K562 (cell line): ENCODE measurements around the gene CYP2W1.

Experiments used
- EZH2 ChIP-seq: IDR thresholded peaks from 2 replicates; pipeline ENCODE4 v1.6.1; 2012; ENCODE audit warnings: low read depth, mild to moderate bottlenecking, inconsistent platforms, low read length, borderline replicate concordance
- MYC ChIP-seq, 2 experiments: fragments of 250-450 bp in 1 of 2; sonication (Bioruptor Pico) in 1 of 2; IDR thresholded peaks; 2 replicates each; pipeline versions ENCODE4 v1.5.1 to v1.6.1; 2012 to 2021; ENCODE audit warnings: low read depth in 2 of 2, borderline replicate concordance in 1 of 2, improper control_type of control experiment in 1 of 2, low read length in 1 of 2, mild to moderate bottlenecking in 1 of 2, moderate library complexity in 1 of 2
- TOE1 ChIP-seq, 2 experiments: fragments of 450-650 bp in 1 of 2; sonication (generic) in 1 of 2; formaldehyde crosslinking in 1 of 2; IDR thresholded peaks; 2 replicates each; pipeline versions ENCODE4 v1.7.1 to v1.8.0; 2016 to 2022; ENCODE audit warnings: borderline replicate concordance in 2 of 2, mild to moderate bottlenecking in 2 of 2, antibody characterized with exemption in 1 of 2, inconsistent platforms in 1 of 2, low read depth in 1 of 2, missing genetic modification reagents in 1 of 2, moderate library complexity in 1 of 2

- TF ChIP-seq EZH2 (no peak), MYC (IDR thresholded peaks at IDR 0.05; ENCODE audit: low read depth, low read length) (no peak), MYC (CRISPR knock-in tag; IDR thresholded peaks at IDR 0.05; ENCODE audit: borderline replicate concordance, low read depth) (no peak), TOE1 (IDR thresholded peaks at IDR 0.05; ENCODE audit: borderline replicate concordance) (no peak), TOE1 (CRISPR knock-in tag; IDR thresholded peaks at IDR 0.05; ENCODE audit: borderline replicate concordance, low read depth) (no peak)
Measured at GRCh38 chr7:1013581-1013980, 30.6 kb downstream of the CYP2W1 start.
